ENCODE data around the gene PLN.

GRCh38 chr6:118536478-118536877 is 11.6 kb upstream of the PLN start:
- TF ChIP-seq CTCF (IDR thresholded peaks at IDR 0.05 in 8 of 11, conservative IDR thresholded peaks at IDR 0.05 in 3 of 11) (no peak), POLR2A (IDR thresholded peaks at IDR 0.05) (no peak)
